AG09309 (cell line): ENCODE data around the gene CSNK1A1L.
"Not testable (repeated sequence)": the region's sequence is repeated elsewhere in the genome, so short reads cannot be mapped to it uniquely, and the experiment has no call there.

ENCODE experiments used
- DNase-seq: peaks from one replicate; pipeline ENCODE4 v3.0.0-alpha.2; 2010; ENCODE audit warnings: low read depth
- H3K4me3 ChIP-seq: 2 replicates; pipeline ENCODE4 v1.5.1; 2011; ENCODE audit warnings: mild to moderate bottlenecking, low read depth, low read length, moderate library complexity; ENCODE audit not compliant: control insufficient read depth
- TF ChIP-seq, protein P1 (sequence below): IDR thresholded peaks from 2 replicates; pipeline ENCODE4 v1.5.1; 2011; ENCODE audit warnings: mild to moderate bottlenecking, low read depth, low read length, inconsistent platforms; ENCODE audit not compliant: insufficient read depth, control insufficient read depth; ENCODE audit errors: missing control alignments

CSNK1A1L gene

DNA sequence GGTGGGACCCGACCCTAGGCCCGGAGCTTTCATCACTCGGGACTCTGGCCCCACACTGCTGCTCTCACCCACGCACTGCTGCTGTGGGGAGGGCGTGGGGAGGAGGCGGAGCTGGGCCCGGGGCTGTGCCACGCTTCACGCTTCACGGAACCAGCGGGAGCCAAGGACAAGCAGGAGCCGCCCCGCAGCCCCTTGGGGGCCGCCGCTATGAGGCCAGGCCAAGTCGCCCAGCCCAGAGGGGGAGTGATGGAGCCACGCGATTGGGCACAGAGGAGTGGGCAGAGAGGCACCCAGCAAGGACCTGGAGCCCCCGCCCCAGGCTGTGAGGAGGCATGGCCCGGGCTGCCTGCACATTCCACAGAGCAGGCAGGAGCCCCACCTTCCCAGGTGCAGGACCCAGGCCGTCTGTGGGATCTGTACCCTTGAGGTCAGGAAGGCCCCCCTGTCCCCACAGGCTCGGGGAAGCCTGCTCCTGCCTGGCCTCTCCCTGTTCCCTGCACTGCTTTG is 35.8 kb downstream of the CSNK1A1L start:
- TF ChIP-seq, protein P1, sequence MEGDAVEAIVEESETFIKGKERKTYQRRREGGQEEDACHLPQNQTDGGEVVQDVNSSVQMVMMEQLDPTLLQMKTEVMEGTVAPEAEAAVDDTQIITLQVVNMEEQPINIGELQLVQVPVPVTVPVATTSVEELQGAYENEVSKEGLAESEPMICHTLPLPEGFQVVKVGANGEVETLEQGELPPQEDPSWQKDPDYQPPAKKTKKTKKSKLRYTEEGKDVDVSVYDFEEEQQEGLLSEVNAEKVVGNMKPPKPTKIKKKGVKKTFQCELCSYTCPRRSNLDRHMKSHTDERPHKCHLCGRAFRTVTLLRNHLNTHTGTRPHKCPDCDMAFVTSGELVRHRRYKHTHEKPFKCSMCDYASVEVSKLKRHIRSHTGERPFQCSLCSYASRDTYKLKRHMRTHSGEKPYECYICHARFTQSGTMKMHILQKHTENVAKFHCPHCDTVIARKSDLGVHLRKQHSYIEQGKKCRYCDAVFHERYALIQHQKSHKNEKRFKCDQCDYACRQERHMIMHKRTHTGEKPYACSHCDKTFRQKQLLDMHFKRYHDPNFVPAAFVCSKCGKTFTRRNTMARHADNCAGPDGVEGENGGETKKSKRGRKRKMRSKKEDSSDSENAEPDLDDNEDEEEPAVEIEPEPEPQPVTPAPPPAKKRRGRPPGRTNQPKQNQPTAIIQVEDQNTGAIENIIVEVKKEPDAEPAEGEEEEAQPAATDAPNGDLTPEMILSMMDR: no peak
- no peak overlapping the region for H3K4me3 ChIP-seq
- DNase-seq: no peak

DNA sequence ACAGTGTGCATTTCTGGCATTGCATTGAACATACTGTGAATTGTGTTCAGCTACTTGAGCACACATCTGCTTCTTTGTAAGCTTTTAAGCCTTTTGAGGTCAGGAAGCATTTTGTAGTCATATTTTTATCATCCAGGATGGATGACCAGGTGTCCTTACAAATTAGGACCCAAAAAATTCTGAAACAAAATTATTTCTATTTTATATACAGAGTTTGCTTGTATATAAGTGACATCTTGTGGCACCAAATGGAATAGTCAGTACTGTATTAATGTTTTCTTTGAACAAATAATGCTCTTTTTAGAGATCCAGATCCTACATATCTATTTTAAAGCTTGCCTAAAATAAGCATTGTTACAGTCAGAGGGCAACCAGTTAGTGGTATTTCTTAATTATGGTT is 36.5 kb downstream of the CSNK1A1L start:
- DNase-seq: no peak
- H3K4me3 ChIP-seq: no peak overlapping the region
- TF ChIP-seq, protein P1: peak; percentile 13

DNA sequence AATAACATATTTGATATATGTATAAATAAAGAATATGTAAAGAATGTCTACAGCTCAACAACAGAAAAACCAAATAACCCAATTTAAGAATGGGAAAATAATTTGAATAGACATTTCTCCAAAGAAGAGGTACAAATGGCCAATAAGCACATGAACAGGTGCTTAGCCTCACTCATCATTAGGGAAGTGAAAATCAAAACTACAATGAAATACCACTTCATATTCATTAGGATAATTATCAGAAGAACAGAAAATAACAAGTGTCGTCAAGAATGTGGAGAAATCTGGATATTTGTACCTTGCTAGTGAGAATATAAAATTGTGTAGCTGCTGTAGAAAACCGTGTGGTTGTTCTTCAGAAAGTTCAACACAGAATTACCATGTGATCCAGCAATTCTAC is 37.6 kb downstream of the CSNK1A1L start:
- TF ChIP-seq, protein P1: no peak
- DNase-seq: no peak

DNA sequence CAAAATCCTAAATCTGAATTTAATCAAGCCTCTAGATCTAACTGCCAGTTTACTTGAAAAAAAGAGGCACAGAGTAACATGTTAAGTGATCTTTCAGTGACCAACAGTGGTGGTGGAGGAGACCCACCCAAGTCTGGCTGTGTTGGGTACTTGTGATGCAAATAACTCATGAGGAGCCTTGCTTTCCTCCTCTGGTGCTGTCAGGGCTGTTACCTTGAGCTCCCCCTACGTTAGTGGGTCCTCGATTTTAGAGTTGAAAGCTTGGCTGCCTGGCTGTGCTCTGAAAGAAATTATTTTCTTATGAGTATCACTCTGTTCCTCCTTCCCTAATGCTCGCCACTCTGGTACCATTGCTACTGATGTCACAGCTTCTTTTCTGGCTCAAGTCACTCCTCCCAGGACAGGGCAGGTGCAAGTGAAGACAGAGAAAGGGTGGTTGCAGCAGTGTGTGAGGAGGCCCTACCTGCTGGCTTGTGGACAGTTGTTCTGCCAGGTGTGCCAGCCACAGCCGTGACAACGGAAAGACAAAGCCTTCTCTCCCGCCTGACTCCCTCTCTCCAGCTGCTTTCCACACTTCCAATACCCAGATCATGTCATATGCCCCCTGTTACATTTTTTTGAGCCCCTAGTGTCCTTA is 39.5 kb downstream of the CSNK1A1L start:
- H3K4me3 ChIP-seq: no peak overlapping the region
- TF ChIP-seq, protein P1: no peak
- DNase-seq: no peak

More for the DNA sequence above, 37.6 kb downstream of the CSNK1A1L start:
- no peak overlapping the region for H3K4me3 ChIP-seq

DNA sequence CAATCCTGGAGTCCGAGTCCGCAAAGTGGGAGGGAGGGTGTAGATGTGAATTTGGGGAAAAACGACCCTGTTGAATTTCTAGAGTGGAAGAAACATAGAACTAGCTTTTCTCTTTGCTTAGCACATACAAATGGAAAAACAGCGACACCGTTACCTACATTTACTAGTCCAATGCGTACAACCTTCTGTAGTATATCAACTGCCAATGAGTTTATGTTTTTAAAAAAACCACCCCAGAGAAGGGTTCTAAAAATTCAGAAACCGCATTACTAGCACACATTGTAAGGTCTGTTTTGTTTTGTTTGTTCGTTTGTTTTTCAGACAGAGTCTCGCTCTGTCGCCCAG is 45.6 kb downstream of the CSNK1A1L start:
- TF ChIP-seq, protein P1: no peak
- H3K4me3 ChIP-seq: peak overlapping the region; percentile 77
- DNase-seq: no peak

DNA sequence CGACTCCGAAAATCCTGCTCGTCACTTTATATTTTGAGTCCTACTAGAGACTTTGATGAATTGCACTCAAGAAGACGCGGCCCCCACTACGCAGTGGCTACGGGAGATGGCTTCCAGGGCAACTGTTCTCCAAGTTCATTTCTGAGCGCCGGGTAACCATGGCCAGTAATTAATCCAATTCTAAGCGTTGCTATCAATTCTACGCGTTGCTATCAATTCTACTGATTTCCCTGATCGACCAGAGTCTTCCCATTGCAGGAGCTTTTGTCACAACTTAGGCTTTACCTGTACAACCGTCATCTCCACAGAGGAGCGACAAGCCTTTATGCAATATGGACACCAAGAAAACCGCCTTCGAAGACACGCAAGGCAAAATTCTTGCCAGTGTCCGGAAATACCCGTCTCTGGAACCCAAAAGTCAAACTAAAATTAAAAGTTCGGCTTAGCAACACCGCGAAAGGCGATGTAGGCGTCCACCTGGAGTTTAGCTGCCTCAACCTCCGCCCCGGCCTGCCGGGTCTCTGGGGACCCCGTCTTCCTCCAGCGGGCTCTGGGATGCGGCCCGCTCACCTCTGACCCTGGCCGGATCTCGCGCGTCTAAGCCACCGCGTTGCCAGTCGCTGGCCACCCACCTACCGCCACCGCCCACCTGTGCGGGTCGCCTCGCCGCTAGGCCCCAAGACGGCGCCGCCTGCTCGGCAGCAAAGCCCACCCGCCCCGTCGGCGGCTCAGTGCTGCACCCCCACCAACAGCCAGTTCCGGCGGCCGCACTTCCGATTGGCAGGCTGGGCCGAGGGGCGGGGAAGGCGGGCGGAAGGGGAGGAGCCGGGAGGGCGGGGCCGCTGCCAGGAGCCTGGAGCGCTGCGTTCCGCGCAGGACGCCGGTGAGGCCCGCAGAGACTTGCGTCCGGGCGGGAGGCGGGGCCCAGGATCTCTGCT is 46.3 kb downstream of the CSNK1A1L start, which contains the start of gene SUPT20H:
Gene SUPT20H (minus strand): TSS at position 779 of the 938 bp plus-strand sequence. CDS start 8,198 bp downstream, outside the sequence.
- H3K4me3 ChIP-seq: peak within 1 kb of the TSS; percentile 77
- TF ChIP-seq, protein P1: no peak
- peak; percentile 42 for DNase-seq

DNA sequence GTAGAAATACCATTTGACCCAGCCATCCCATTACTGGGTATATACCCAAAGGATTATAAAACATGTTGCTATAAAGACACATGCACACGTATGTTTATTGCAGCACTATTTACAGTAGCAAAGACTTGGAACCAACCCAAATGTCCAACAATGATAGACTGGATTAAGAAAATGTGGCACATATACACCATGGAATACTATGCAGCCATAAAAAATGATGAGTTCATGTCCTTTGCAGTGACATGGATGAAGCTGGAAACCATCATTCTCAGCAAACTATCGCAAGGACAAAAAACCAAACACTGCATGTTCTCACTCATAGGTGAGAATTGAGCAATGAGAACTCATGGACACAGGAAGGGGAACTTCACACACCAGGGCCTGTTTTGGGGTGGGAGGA is 49.2 kb downstream of the CSNK1A1L start:
- H3K4me3 ChIP-seq, DNase-seq: not testable (repeated sequence)
